Measurements from ENCODE around the gene PBX4. TPM values are rescaled to one million over a fixed set of nuclear protein-coding genes. Genes with fewer than 3 reads are reported as not detected.

Gene PBX4
- total and polyA plus RNA-seq, 2 experiments from 2014 or later, result 2.6 to 4.1 TPM

- no peak for TF ChIP-seq STAT1 (IDR thresholded peaks at IDR 0.05; ENCODE audit: unreplicated experiment)
- no peak for TF ChIP-seq EZH2phosphoT487 (IDR thresholded peaks at IDR 0.05; ENCODE audit: unreplicated experiment)
- TF ChIP-seq POLR2AphosphoS5 (IDR thresholded peaks at IDR 0.05; ENCODE audit: low read depth), result no peak
- Histone ChIP-seq H3K4me2 (no peak overlapping the region), H3K27me3 (ENCODE audit: insufficient read depth) (peaks cover 29% of the 10 kb centered on the region), H3K4me1 (ENCODE audit: insufficient read depth) (peaks cover 5% of the 10 kb centered on the region; the same call in 1 of the 2 replicates), H3F3A (replicated peaks; ENCODE audit: low read depth) (peaks cover 12% of the 10 kb centered on the region; the same call in 1 of the 2 replicates), H2AFZ (no peak overlapping the region), H4K20me1 (replicated peaks; ENCODE audit: insufficient read depth) (0 out of 2 replicates have a peak, but pooled peaks cover 5% of the 10 kb centered on the region), H3K36me3 (ENCODE audit: insufficient read depth) (no peaks in the 10 kb centered on the region), H3K9me2 (ENCODE audit: insufficient read depth) (no peaks in the 10 kb centered on the region), H3K79me2 (replicated peaks; ENCODE audit: insufficient read depth) (no peaks in the 10 kb centered on the region), H3K27ac (ENCODE audit: low read depth) (no peak overlapping the region), H3K4me3 (no peak overlapping the region)
- no peak overlapping the region; the same call in 2 of the 3 replicates for H3K4me3 Mint-ChIP-seq
- no peak overlapping the region for H3K27ac Mint-ChIP-seq
- H3K4me1 Mint-ChIP-seq, result peaks cover 8% of the 10 kb centered on the region; the same call in 2 of the 3 replicates
- H3K9me3 Mint-ChIP-seq, result no peaks in the 10 kb centered on the region
- DNase-seq (ENCODE audit: low spot score) (no peak), ATAC-seq (no peak)
- peaks cover 18% of the 10 kb centered on the region for H3K27me3 Mint-ChIP-seq (ENCODE audit: insufficient read depth, low read depth, poor library complexity)
- H3K36me3 Mint-ChIP-seq (ENCODE audit: low read depth), result no peaks in the 10 kb centered on the region; the same call in 2 of the 3 replicates
Observed at GRCh38 chr19:19542507-19542906, 76.0 kb downstream of the PBX4 start.

DNA sequence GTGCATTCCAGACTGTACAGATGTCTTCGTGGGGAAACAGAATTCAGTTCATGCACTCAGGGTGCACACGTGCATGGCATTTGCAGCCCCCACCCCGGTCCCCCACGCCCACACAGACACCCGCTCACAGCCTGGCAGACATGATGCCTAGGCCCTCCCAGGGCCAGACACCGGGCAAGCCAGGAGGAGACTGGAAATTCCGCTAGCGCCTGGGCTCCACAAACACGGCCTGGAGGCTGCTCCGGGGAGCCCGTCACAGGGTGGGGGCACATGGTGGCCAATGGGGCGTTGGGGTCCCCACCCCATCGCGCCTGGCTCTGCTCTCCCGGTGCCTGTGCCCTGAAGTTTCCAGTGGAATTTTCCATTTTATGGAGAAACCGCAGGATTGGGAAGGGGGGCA, 76.9 kb downstream of the PBX4 start:
- Histone ChIP-seq H3K79me2 (replicated peaks; ENCODE audit: insufficient read depth) (no peaks in the 10 kb centered on the region), H4K20me1 (replicated peaks; ENCODE audit: insufficient read depth) (0 out of 2 replicates have a peak, but pooled peaks cover 5% of the 10 kb centered on the region), H2AFZ (no peak overlapping the region), H3K4me1 (ENCODE audit: insufficient read depth) (peaks cover 5% of the 10 kb centered on the region; the same call in 1 of the 2 replicates), H3K27me3 (ENCODE audit: insufficient read depth) (peaks cover 30% of the 10 kb centered on the region), H3K4me3 (no peak overlapping the region), H3K9me2 (ENCODE audit: insufficient read depth) (no peaks in the 10 kb centered on the region), H3K4me2 (no peak overlapping the region), H3F3A (replicated peaks; ENCODE audit: low read depth) (peaks cover 14% of the 10 kb centered on the region; the same call in 1 of the 2 replicates), H3K36me3 (ENCODE audit: insufficient read depth) (no peaks in the 10 kb centered on the region), H3K27ac (ENCODE audit: low read depth) (no peak overlapping the region)
- Mint-ChIP-seq H3K4me1 (peaks cover 8% of the 10 kb centered on the region; the same call in 2 of the 3 replicates), H3K27ac (no peak overlapping the region), H3K36me3 (ENCODE audit: low read depth) (no peaks in the 10 kb centered on the region; the same call in 2 of the 3 replicates), H3K9me3 (no peaks in the 10 kb centered on the region), H3K27me3 (ENCODE audit: insufficient read depth, low read depth, poor library complexity) (peaks cover 21% of the 10 kb centered on the region), H3K4me3 (no peak overlapping the region)
- no peak for ATAC-seq
- DNase-seq (ENCODE audit: low spot score), result peak; percentile 2
- TF ChIP-seq POLR2AphosphoS5 (IDR thresholded peaks at IDR 0.05; ENCODE audit: low read depth) (no peak), JUNB (IDR thresholded peaks at IDR 0.05; ENCODE audit: unreplicated experiment) (no peak), STAT1 (IDR thresholded peaks at IDR 0.05; ENCODE audit: unreplicated experiment) (no peak), CTCF (conservative IDR thresholded peaks at IDR 0.05; ENCODE audit: low read depth in 2 of 2) (no peak), CREB1 (CRISPR knock-in tag; IDR thresholded peaks at IDR 0.05; ENCODE audit: low read depth) (no peak), EZH2 (IDR thresholded peaks at IDR 0.05; ENCODE audit: low read depth, unreplicated experiment) (no peak), ETS1 (IDR thresholded peaks at IDR 0.05) (no peak), NANOG (IDR thresholded peaks at IDR 0.05; ENCODE audit: borderline replicate concordance) (no peak), ZNF114 (CRISPR knock-in tag; IDR thresholded peaks at IDR 0.05) (no peak), ZNF331 (CRISPR knock-in tag; IDR thresholded peaks at IDR 0.05; ENCODE audit: low read depth) (no peak)
- TF ChIP-seq, protein P1, sequence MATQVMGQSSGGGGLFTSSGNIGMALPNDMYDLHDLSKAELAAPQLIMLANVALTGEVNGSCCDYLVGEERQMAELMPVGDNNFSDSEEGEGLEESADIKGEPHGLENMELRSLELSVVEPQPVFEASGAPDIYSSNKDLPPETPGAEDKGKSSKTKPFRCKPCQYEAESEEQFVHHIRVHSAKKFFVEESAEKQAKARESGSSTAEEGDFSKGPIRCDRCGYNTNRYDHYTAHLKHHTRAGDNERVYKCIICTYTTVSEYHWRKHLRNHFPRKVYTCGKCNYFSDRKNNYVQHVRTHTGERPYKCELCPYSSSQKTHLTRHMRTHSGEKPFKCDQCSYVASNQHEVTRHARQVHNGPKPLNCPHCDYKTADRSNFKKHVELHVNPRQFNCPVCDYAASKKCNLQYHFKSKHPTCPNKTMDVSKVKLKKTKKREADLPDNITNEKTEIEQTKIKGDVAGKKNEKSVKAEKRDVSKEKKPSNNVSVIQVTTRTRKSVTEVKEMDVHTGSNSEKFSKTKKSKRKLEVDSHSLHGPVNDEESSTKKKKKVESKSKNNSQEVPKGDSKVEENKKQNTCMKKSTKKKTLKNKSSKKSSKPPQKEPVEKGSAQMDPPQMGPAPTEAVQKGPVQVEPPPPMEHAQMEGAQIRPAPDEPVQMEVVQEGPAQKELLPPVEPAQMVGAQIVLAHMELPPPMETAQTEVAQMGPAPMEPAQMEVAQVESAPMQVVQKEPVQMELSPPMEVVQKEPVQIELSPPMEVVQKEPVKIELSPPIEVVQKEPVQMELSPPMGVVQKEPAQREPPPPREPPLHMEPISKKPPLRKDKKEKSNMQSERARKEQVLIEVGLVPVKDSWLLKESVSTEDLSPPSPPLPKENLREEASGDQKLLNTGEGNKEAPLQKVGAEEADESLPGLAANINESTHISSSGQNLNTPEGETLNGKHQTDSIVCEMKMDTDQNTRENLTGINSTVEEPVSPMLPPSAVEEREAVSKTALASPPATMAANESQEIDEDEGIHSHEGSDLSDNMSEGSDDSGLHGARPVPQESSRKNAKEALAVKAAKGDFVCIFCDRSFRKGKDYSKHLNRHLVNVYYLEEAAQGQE (IDR thresholded peaks at IDR 0.05; ENCODE audit: unreplicated experiment), result no peak

Measured in GM23338 (cell line).